Activated CD4-positive, alpha-beta T cell treated with anti-CD3 and anti-CD28 coated beads for 4 hours (primary cell): ENCODE data around the gene SLX4IP.

Source experiments
- DNase-seq, 2 donors: peaks; one replicate each; pipeline ENCODE4 v3.0.0-alpha.2; 2020

Gene SLX4IP

DNA sequence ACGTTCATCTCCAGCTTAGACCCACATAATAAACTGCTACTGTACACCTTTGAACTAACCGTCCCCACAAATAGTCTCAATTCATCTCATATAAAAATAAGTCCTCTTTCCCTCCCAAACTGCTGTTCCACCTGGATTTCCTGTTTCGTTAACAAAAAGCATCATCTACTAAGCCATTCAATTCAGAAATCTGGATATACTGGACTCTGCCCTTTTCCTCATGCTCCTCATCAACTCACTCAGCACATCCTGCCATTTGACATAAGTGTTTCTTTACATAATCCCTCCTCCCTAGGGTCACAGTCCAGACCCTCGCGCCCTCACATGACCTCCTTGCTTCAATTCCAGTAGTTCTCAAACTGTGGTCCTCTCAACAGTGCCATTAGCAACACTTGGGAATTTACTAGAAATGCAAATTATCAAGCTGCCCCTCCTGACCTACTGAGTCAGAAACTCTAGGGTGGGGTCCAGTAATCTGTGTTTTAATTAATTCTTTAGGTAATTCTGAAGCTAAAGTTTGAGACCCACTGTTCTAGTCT lies 5.6 kb upstream of the SLX4IP start:
- DNase-seq, result no peak

DNA sequence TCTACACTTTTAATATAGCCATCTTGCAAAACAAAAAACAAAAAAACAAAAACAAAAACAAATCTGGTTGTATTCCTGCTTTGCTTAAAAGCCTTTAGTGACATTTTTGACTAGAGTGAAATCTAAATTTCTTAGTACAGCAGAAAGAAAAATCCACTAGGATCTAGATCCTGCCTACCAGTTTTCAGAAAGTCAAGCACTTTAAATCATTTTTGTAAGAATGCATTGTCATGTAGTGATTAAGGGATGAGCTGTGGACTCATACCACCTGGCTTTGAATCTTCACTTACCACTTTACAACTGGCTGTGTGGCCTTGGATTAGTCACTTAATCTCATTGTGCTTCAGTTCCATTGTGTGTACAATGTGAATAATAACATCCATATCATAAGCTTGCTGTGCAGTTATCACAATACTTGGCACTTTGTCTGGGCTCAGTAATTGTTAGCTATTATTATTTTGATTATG lies 5.1 kb upstream of the SLX4IP start:
- no peak for DNase-seq

GRCh38 chr20:10430704-10431103 lies 4.4 kb upstream of the SLX4IP start:
- no peak for DNase-seq

GRCh38 chr20:10432079-10432478 lies 3.0 kb upstream of the SLX4IP start:
- DNase-seq, result no peak

GRCh38 chr20:10433014-10433622 lies 2.0 kb upstream of the SLX4IP start:
- no peak for DNase-seq

DNA sequence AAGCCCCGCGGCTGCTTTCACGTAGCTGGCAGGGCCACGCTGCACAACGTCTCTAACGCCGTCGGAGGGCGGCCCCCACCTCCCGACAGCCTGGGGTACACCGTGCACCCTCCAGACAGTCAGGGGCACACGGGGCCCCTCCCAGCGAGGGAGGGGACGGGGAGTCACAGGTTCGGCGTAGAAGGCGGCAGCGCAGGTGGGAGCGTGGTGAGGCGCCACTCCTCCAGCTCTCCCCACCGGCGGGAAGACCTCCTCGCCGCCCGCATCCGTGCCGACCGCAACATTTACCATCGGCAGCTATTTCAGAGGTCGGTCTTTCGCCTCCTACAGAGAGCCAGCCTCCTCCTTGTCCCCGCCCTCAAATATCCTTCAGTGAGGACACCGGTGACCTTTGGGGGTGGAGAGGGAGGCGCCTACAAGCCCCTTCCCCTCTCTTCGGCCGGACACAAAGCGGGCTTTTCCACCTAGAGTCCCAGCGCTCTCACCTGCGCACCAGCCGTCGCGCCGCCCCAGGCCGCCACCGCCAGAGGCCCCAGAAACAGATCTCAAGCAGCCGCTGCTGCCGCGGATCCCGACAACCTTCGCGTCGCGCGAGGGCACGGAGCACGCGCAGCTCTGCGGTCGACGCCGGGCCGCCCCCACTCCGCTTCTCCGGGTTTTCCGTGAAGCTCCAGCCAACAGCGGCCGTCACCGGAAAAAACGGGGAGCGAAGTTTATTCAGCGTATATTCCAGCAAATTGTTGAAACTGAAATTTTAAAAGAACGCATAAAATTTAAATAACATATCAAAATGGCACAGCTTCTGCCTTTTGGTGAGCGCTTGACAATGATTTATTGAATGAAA lies 1.3 kb upstream of the SLX4IP start, which contains the start of gene MKKS:
TSS of gene MKKS (minus strand) at position 600 of the 844 bp plus-strand sequence. CDS start 20,708 bp downstream, outside the sequence.
- DNase-seq, result peak; percentile 81 to 85

DNA sequence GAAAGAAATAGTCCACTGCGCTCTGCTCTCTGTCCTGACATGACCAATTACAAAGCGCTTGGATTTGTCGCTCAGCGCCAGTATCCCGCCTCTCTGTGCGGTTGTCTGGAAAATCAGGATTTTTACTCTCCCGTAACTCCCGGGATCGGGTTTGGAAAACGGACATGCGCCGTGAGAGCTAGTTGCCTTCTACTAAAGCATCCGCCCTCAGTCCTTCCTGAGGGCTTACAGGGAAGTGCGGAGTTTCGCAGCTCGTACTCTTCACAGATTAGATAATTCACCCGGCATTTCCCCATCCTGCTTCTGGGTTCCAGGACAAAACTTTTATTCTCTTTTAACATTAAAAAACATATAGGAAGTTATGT lies 656 bp upstream of the SLX4IP start:
- DNase-seq, result peak; percentile 65 to 68

- no peak for DNase-seq
These were observed 1.1 kb downstream of the SLX4IP start for GRCh38 chr20:10436053-10436699.

DNA sequence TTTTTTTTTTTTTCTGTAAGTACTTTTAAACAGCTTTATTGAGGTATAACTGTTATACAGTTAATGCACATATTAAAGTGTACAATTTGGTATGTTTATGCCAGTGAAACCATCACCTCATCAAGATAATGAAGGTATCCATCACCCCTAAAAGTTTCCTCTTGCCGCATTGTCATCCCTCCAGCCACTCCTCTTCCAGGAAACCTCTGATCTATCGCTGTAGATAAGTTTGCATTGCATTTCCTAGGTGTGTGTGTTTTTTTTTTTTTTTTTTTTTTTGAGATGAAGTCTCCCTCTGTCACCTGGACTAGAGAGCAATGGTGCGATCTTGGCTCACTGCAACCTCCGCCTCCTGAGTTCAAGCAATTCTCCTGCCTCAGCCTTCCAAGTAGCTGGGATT lies 3.1 kb downstream of the SLX4IP start:
- DNase-seq, result no peak

GRCh38 chr20:10443936-10444335 lies 8.8 kb downstream of the SLX4IP start:
- no peak for DNase-seq

DNA sequence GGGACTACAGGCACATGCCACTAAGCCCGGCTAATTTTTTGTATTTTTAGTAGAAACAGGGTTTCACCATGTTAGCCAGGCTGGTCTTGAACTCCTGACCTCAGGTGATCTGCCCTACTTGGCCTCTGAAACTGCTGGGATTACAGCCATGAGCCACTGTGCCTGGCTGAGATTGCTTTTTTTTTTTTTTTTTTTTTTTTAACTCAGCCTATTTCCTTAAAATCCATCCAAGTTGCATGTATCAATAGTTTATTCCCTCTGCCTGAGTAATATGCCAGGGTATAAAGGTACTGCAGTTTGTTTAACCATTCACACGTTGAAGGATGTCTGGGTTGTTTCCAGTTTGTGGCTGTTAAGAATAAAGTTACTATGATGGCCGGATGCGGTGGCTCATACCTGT lies 10.7 kb downstream of the SLX4IP start:
- no peak for DNase-seq

- peak; percentile 38 to 47 for DNase-seq
These were observed 11.9 kb downstream of the SLX4IP start for GRCh38 chr20:10447028-10447427.

- DNase-seq, result no peak
These were observed 13.4 kb downstream of the SLX4IP start for GRCh38 chr20:10448270-10449156.

DNA sequence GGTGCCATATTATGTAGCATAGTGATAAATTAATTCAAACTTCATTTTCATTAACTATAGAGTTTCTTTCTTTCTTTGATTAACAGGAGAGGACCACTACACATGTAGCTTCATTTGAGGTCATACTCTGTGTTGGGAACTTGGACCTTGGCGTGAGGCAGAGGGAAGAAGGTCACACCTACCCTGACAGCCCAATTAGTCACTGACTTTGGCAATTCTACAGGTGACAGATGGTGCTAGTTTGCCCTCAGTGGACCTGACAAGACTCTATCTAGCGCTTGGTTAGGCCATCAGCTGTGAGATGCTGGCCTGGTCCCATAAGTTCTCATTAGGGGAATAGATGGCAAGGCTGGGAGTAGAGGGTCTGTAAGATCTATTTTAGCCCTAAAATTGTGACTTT lies 14.2 kb downstream of the SLX4IP start:
- no peak for DNase-seq

GRCh38 chr20:10453241-10453640 lies 18.1 kb downstream of the SLX4IP start:
- no peak for DNase-seq

DNA sequence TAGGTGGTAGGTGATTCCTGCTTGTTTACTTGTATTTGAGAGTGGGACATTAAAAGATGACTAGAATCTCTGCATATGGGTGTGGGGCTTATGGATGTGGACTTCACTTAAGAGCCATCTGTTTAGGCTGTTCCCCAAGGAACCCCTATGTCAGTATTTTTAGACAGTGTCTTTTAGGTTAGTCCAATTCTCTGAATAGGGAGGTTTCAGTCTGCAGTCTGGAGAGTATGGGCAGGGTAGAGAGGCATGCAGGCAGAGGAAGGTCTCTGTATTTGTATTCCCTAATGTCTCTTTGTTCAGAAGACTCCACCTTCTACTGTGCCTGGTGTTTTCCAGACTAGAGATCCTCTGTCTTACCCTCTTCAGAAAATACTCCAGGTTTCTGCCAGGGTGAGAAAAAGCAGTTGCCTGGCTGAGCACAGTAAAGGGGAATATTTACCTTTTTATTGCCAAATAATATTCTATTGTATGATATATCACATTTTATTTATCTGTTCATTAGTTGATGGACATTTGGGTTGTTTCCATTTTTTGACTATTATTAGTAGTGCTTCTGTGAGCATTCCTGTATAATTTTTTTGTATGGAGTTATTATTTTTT lies 19.1 kb downstream of the SLX4IP start:
- DNase-seq, result no peak

GRCh38 chr20:10461495-10461894 lies 26.4 kb downstream of the SLX4IP start:
- DNase-seq, result no peak

GRCh38 chr20:10462516-10462915 lies 27.4 kb downstream of the SLX4IP start:
- no peak for DNase-seq

- DNase-seq, result no peak
These were observed 28.5 kb downstream of the SLX4IP start for GRCh38 chr20:10463622-10464021.

DNA sequence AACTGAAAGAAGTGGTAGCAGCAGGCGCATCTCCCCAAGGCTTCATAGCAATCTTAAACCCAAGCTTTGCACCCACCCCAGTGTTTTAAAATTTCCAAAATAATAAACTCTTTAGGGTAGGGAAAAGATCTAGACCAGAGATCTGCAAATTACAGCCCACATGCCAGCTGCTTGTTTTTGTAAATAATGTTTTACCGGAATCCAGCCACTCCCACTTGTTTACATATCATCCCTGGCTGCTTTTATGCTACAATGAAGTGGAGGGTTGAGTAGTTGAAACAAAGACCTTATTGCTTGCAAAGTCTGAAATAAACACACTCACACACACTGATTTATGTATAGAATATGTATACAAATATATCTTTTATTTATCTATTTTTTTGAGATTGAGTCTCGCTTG lies 30.0 kb downstream of the SLX4IP start:
- no peak for DNase-seq

- no peak for DNase-seq
These were observed 31.2 kb downstream of the SLX4IP start for GRCh38 chr20:10466325-10466724.

DNA sequence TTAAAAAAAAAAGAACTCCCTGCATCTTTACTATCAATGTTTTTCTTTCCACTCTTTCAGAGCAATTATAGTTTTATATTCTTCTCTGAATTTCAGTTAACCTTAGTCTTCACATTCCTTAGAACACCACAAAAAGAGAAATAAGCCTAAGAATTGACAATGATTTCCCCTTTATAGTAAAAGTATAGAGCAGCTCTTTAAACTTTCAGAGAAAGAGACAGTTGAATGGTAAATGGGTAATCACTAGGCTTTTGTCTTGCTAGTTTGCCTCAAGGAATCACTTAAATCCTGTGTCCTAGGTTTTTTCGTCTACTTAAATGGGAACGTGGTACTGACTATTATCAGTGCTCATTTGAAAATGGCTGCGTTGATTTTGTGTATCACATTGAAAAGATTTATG lies 31.8 kb downstream of the SLX4IP start:
- DNase-seq, result no peak
